SK-N-SH (cell line): ENCODE measurements around the gene ABHD17C. TPM values are rescaled to one million over a fixed set of nuclear protein-coding genes. Genes with fewer than 3 reads are reported as not detected.

Source experiments
- CTCF ChIA-PET: fragments of 300-600, 350-600 bp; formaldehyde crosslinking; extraction: SDS; loops from one replicate; lab custom pipeline; 2021; lab: Yijun Ruan, JAX
- POLR2A ChIA-PET: fragments of 350-600 bp; sonication (Branson Sonifier 250); formaldehyde crosslinking; extraction: SDS; loops from one replicate; lab custom pipeline; 2020; ENCODE audit warnings: antibody characterized with exemption, inconsistent platforms; lab: Yijun Ruan, JAX
- DNase-seq: peaks from one replicate; pipeline ENCODE4 v3.0.0; 2012
- H2AFZ ChIP-seq: fragments of 200-600 bp; sonication (generic); 2 replicates; pipeline ENCODE4 v1.8.1; 2016; ENCODE audit warnings: antibody characterized with exemption, mild to moderate bottlenecking, low read depth
- H3F3A ChIP-seq: fragments of 200-600 bp; sonication (generic); replicated peaks from 2 replicates; pipeline ENCODE3; 2016; ENCODE audit warnings: antibody characterized with exemption, mild to moderate bottlenecking; ENCODE audit not compliant: insufficient read depth
- H3K27ac ChIP-seq, 2 experiments: fragments of 200-500 bp in 1 of 2; fragments of 200-600 bp in 1 of 2; sonication (Bioruptor generic) in 1 of 2; sonication (generic), shearing (Covaris generic) in 1 of 2; 2 replicates each; pipeline versions ENCODE4 v1.5.1 to v1.6.1; 2014 to 2016; ENCODE audit warnings: low read depth in 2 of 2, inconsistent platforms in 1 of 2, low read length in 1 of 2, mild to moderate bottlenecking in 1 of 2, mixed read lengths in 1 of 2
- H3K27me3 ChIP-seq: fragments of 200-600 bp; sonication (generic), shearing (Covaris generic); 2 replicates; pipeline ENCODE4 v1.6.1; 2016; ENCODE audit warnings: mixed run types; ENCODE audit not compliant: insufficient read depth
- H3K36me3 ChIP-seq, 2 experiments: fragments of 200-500 bp in 1 of 2; fragments of 200-600 bp in 1 of 2; sonication (Bioruptor generic) in 1 of 2; sonication (generic) in 1 of 2; replicated peaks in 1 of 2; 2 replicates each; pipeline versions ENCODE3 to v1.5.1; 2014 to 2016; ENCODE audit warnings: low read length in 1 of 2, mild to moderate bottlenecking in 1 of 2; ENCODE audit not compliant: insufficient read depth in 2 of 2, control insufficient read depth in 1 of 2
- H3K4me1 ChIP-seq, 2 experiments: fragments of 200-500 bp in 1 of 2; fragments of 200-600 bp in 1 of 2; sonication (Bioruptor generic) in 1 of 2; sonication (generic), shearing (Covaris generic) in 1 of 2; 2 replicates each; pipeline versions ENCODE4 v1.5.1 to v1.6.1; 2014 to 2016; ENCODE audit warnings: low read depth in 1 of 2, low read length in 1 of 2, mixed run types in 1 of 2; ENCODE audit not compliant: insufficient read depth in 2 of 2, control insufficient read depth in 1 of 2
- H3K4me2 ChIP-seq: fragments of 200-600 bp; sonication (generic), shearing (Covaris generic); 2 replicates; pipeline ENCODE4 v1.6.1; 2017; ENCODE audit warnings: mixed run types
- H3K4me3 ChIP-seq, 2 experiments: fragments of 200-500 bp in 1 of 2; fragments of 200-600 bp in 1 of 2; sonication (Bioruptor generic) in 1 of 2; sonication (generic), shearing (Covaris generic) in 1 of 2; 2 replicates each; pipeline versions ENCODE4 v1.5.1 to v1.8.1; 2014 to 2016; ENCODE audit warnings: low read depth in 2 of 2, inconsistent platforms in 1 of 2, low read length in 1 of 2, mild to moderate bottlenecking in 1 of 2, mixed read lengths in 1 of 2, moderate library complexity in 1 of 2
- H3K79me2 ChIP-seq: fragments of 200-600 bp; sonication (generic); 2 replicates; pipeline ENCODE4 v1.8.1; 2017; ENCODE audit warnings: mild to moderate bottlenecking; ENCODE audit not compliant: insufficient read depth
- H3K9ac ChIP-seq: fragments of 200-600 bp; sonication (generic); 2 replicates; pipeline ENCODE4 v1.6.1; 2017; ENCODE audit warnings: mixed run types
- H3K9me2 ChIP-seq: fragments of 200-600 bp; sonication (generic); 2 replicates; pipeline ENCODE4 v1.6.1; 2017; ENCODE audit warnings: mixed run types
- H3K9me3 ChIP-seq: fragments of 200-600 bp; sonication (generic); 2 replicates; pipeline ENCODE4 v1.6.1; 2017; ENCODE audit warnings: mixed run types, mild to moderate bottlenecking, moderate library complexity
- H4K20me1 ChIP-seq: fragments of 200-600 bp; sonication (generic); 2 replicates; pipeline ENCODE4 v1.6.1; 2017; ENCODE audit warnings: mild to moderate bottlenecking, mixed run types; ENCODE audit not compliant: insufficient read depth
- CHD2 ChIP-seq: fragments of 150-350 bp; IDR thresholded peaks from 2 replicates; pipeline ENCODE4 v1.6.1; 2018; ENCODE audit warnings: low read length; ENCODE audit not compliant: partially characterized antibody
- ELF1 ChIP-seq: IDR thresholded peaks from 2 replicates; pipeline ENCODE4 v1.4.0; 2012
- EP300 ChIP-seq, 2 experiments: IDR thresholded peaks; 2 replicates each; pipeline versions ENCODE4 v1.4.0 to v1.6.1; 2012; ENCODE audit warnings: borderline replicate concordance in 1 of 2, low read depth in 1 of 2, low read length in 1 of 2
- FOXJ3 ChIP-seq: sonication (generic); formaldehyde crosslinking; IDR thresholded peaks from 2 replicates; pipeline ENCODE4 v1.5.1; 2020; ENCODE audit warnings: mild to moderate bottlenecking, missing genetic modification reagents
- MEF2A ChIP-seq: IDR thresholded peaks from 2 replicates; pipeline ENCODE4 v1.4.0; 2012; ENCODE audit warnings: low read depth, borderline replicate concordance
- MXI1 ChIP-seq: IDR thresholded peaks from 2 replicates; pipeline ENCODE4 v1.6.1; 2012; ENCODE audit warnings: mild to moderate bottlenecking, low read depth, low read length, improper control_type of control experiment
- NRF1 ChIP-seq: IDR thresholded peaks from 2 replicates; pipeline ENCODE4 v1.6.1; 2012; ENCODE audit warnings: low read depth, mild to moderate bottlenecking, low read length
- RAD21 ChIP-seq: IDR thresholded peaks from 2 replicates; pipeline ENCODE4 v1.6.1; 2012; ENCODE audit warnings: mild to moderate bottlenecking, low read length
- RCOR1 ChIP-seq: fragments of 150-350 bp; IDR thresholded peaks from 2 replicates; pipeline ENCODE4 v1.6.1; 2017; ENCODE audit warnings: antibody characterized with exemption, low read length
- RXRA ChIP-seq: IDR thresholded peaks from 2 replicates; pipeline ENCODE4 v1.4.0; 2012; ENCODE audit warnings: low read depth, mild to moderate bottlenecking, borderline replicate concordance
- SMC3 ChIP-seq: IDR thresholded peaks from 2 replicates; pipeline ENCODE4 v1.6.1; 2012; ENCODE audit warnings: low read depth, low read length, improper control_type of control experiment
- TAF1 ChIP-seq: IDR thresholded peaks from 2 replicates; pipeline ENCODE4 v1.6.1; 2012; ENCODE audit warnings: low read depth, mild to moderate bottlenecking, low read length, moderate library complexity, borderline replicate concordance
- TCF12 ChIP-seq: IDR thresholded peaks from 2 replicates; pipeline ENCODE4 v1.4.0; 2012
- ZBTB33 ChIP-seq: IDR thresholded peaks from 2 replicates; pipeline ENCODE4 v1.4.0; 2012; ENCODE audit warnings: low read depth, borderline replicate concordance
- WGBS: methylation state at CpG from one replicate; pipeline ENCODE4 v1.1.6; 2017; ENCODE audit warnings: low lambda C conversion rate; 5-methylcytosine and 5-hydroxymethylcytosine counted together
- polyA plus RNA-seq, 3 experiments: library from polyadenylated mRNA; depleted of rRNA; stranded (reverse); fragments of >200 nt; gene quantifications; 2 replicates each; pipeline ENCODE4 v1.2.3, GENCODE V29; 2012

Gene ABHD17C
- polyA plus RNA-seq, 1 of the 3 experiments (the other 2 are of a cell fraction) = 11.7 TPM

GRCh38 chr15:80800067-80800466 is 105.0 kb downstream of the ABHD17C start:
- POLR2A ChIA-PET = no interaction called here
- no peak overlapping the region for H2AFZ ChIP-seq
- H3K4me3 ChIP-seq = no peak overlapping the region
- no peaks in the 10 kb centered on the region for H3K27me3 ChIP-seq
- H3K9ac ChIP-seq = no peak overlapping the region
- TF ChIP-seq MEF2A = no peak
- no peak overlapping the region for H3K27ac ChIP-seq
- no peaks in the 10 kb centered on the region for H3K9me3 ChIP-seq
- H3K4me2 ChIP-seq = no peak overlapping the region
- peaks cover 0 to 11% of the 10 kb centered on the region in 2 experiments for H3K36me3 ChIP-seq
- H4K20me1 ChIP-seq = no peaks in the 10 kb centered on the region
- no peaks in the 10 kb centered on the region for H3K79me2 ChIP-seq
- H3K9me2 ChIP-seq = no peaks in the 10 kb centered on the region
- WGBS = 75% methylated on average over 5 of the region's 5 CpGs
- no peaks in the 10 kb centered on the region for H3F3A ChIP-seq
- H3K4me1 ChIP-seq = peaks cover 0 to 6% of the 10 kb centered on the region in 2 experiments; a peak in 2 of 4 replicates
- no peak for DNase-seq
- CTCF ChIA-PET = interaction anchor here (0.7 to 1.6 kb wide), 2 partner anchors 21 to 24 kb away, joined by 3 to 6 read pairs; partner anchors contain the start of gene CEMIP

- Histone ChIP-seq H4K20me1 (no peaks in the 10 kb centered on the region), H3K9ac (no peak overlapping the region), H3F3A (no peaks in the 10 kb centered on the region), H3K27me3 (no peaks in the 10 kb centered on the region), H3K4me2 (no peak overlapping the region), H3K4me1 (peaks cover 0 to 6% of the 10 kb centered on the region in 2 experiments; a peak in 2 of 4 replicates), H3K9me3 (no peaks in the 10 kb centered on the region), H3K79me2 (no peaks in the 10 kb centered on the region), H3K27ac (no peak overlapping the region), H3K36me3 (peaks cover 0 to 8% of the 10 kb centered on the region in 2 experiments), H2AFZ (no peak overlapping the region), H3K4me3 (no peak overlapping the region), H3K9me2 (no peaks in the 10 kb centered on the region)
- DNase-seq = no peak
- ChIA-PET POLR2A (no interaction called here), CTCF (interaction anchor here (1.2 to 3.2 kb wide), 2 partner anchors 15 to 464 kb away, joined by 3 to 8 read pairs; no protein-coding TSS in a partner anchor)
- 84% methylated on average over 6 of the region's 10 CpGs for WGBS
- TF ChIP-seq TCF12 (no peak), TAF1 (no peak), FOXJ3 (CRISPR knock-in tag) (no peak), MXI1 (no peak), RCOR1 (no peak), SMC3 (no peak), RXRA (no peak), NRF1 (no peak), ELF1 (no peak), ZBTB33 (no peak), CHD2 (no peak), EP300 (IDR thresholded peaks at IDR 0.05; ENCODE audit: borderline replicate concordance in 1 of 2, low read depth in 1 of 2, low read length in 1 of 2) (no peak), MEF2A (no peak), RAD21 (no peak)
These were observed 107.0 kb downstream of the ABHD17C start for GRCh38 chr15:80801891-80802680.
